Naive thymus-derived CD8-positive, alpha-beta T cell (primary cell): ENCODE measurements around the gene TYW5. TPM values are rescaled to one million over a fixed set of nuclear protein-coding genes. Genes with fewer than 3 reads are reported as not detected.

Experiments
- ATAC-seq, 2 donors: fragments of 150-1000 bp; cut with Tn5 transposase in 1 of 2; sonication (Bioruptor Pico), chemical (Tn5 transposase) in 1 of 2; 1 replicate in 1 of 2; 2 replicates in 1 of 2; pipeline ENCODE4 v1.10.0; 2021; ENCODE audit warnings: mild to moderate bottlenecking in 2 of 2, moderate library complexity in 2 of 2
- POLR2A ChIA-PET: fragments of 350-600 bp; sonication (Branson Sonifier 250); formaldehyde crosslinking; loops from one replicate; lab custom pipeline; 2021; ENCODE audit warnings: antibody characterized with exemption; lab: Charles Lee
- DNase-seq, 10 donors: peaks; one replicate each; pipeline versions ENCODE4 v3.0.0 to v3.0.0-alpha.2; 2020 to 2022
- H3K27ac Mint-ChIP-seq, 10 donors: one replicate each; pipeline ENCODE4 v1.8.0; 2020 to 2022; ENCODE audit warnings: mild to moderate bottlenecking in 10 of 10, mixed read lengths in 10 of 10, moderate library complexity in 4 of 10, inconsistent platforms in 1 of 10
- H3K27me3 Mint-ChIP-seq, 5 donors: one replicate each; pipeline ENCODE4 v1.8.0; 2021 to 2022; ENCODE audit warnings: mixed read lengths in 5 of 5
- H3K36me3 Mint-ChIP-seq, 3 donors: one replicate each; pipeline ENCODE4 v1.8.0; 2020 to 2022; ENCODE audit warnings: mixed read lengths in 3 of 3, mild to moderate bottlenecking in 2 of 3, inconsistent platforms in 1 of 3
- H3K4me1 Mint-ChIP-seq, 4 donors: one replicate each; pipeline ENCODE4 v1.8.0; 2021 to 2022; ENCODE audit warnings: mixed read lengths in 4 of 4
- H3K4me3 Mint-ChIP-seq, 10 donors: one replicate each; pipeline ENCODE4 v1.8.0; 2020 to 2022; ENCODE audit warnings: mild to moderate bottlenecking in 10 of 10, mixed read lengths in 10 of 10, moderate library complexity in 6 of 10, inconsistent platforms in 1 of 10
- H3K9me3 Mint-ChIP-seq, 9 donors: one replicate each; pipeline ENCODE4 v1.8.0; 2020 to 2022; ENCODE audit warnings: mixed read lengths in 9 of 9, mild to moderate bottlenecking in 3 of 9, inconsistent platforms in 1 of 9, moderate library complexity in 1 of 9
- polyA plus RNA-seq, 3 donors: library from polyadenylated mRNA; unstranded; fragments of 300-500 nt; fragmentation: Illumina TruSeq; gene quantifications; one replicate each; pipeline ENCODE4 v1.2.3, GENCODE V29; 2021
- total RNA-seq, 8 experiments: library from RNA in 2 of 8; stranded (reverse) in 2 of 8; gene quantifications; one replicate each; pipeline ENCODE4 v1.2.3 and lab custom pipeline; 2021 to 2026

The TYW5 gene, protein sequence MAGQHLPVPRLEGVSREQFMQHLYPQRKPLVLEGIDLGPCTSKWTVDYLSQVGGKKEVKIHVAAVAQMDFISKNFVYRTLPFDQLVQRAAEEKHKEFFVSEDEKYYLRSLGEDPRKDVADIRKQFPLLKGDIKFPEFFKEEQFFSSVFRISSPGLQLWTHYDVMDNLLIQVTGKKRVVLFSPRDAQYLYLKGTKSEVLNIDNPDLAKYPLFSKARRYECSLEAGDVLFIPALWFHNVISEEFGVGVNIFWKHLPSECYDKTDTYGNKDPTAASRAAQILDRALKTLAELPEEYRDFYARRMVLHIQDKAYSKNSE
- total RNA-seq (10 to 100 TPM; 13.8 to 14.6 TPM), polyA plus RNA-seq (1 to 10 TPM; 3.5 to 4.2 (median 3.7) TPM), total RNA-seq (lab: John Stamatoyannopoulos, UW) (15.7 to 38.7 (median 29.5) reads per million in 6 experiments)

- no peaks in the 10 kb centered on the region for H3K27me3 Mint-ChIP-seq
These were observed at the start of gene TYW5, which contains the start of gene MAIP1 for GRCh38 chr2:199955339-199956061. Gene TYW5, minus strand, starts transcription at chr2:199955491. Its CDS starts 21 bp downstream, at chr2:199955470. Gene MAIP1, plus strand, starts transcription at chr2:199955582. Its CDS starts 217 bp downstream, at chr2:199955799.

GRCh38 chr2:200003444-200003843 lies 48.2 kb upstream of the TYW5 start:
- no peak for DNase-seq
- H3K27me3 Mint-ChIP-seq = peaks cover 0 to 7% (median 5%) of the 10 kb centered on the region in 5 donors
- POLR2A ChIA-PET = no interaction called here
- H3K4me3 Mint-ChIP-seq = no peak overlapping the region
- H3K4me1 Mint-ChIP-seq = no peaks in the 10 kb centered on the region
- ATAC-seq = no peak
- no peak overlapping the region for H3K27ac Mint-ChIP-seq
- H3K9me3 Mint-ChIP-seq = peaks cover 0 to 14% (median 4%) of the 10 kb centered on the region in 9 donors
- H3K36me3 Mint-ChIP-seq = peaks cover 0 to 6% (median 4%) of the 10 kb centered on the region in 3 donors

More at GRCh38 chr2:199955339-199956061, at the start of gene TYW5, which contains the start of gene MAIP1:
- DNase-seq (peak; percentile 63 to 90 (median 74)), ATAC-seq (peak; percentile 89 to 92)
- Mint-ChIP-seq H3K4me1 (peaks cover 19 to 65% (median 51%) of the 10 kb centered on the region in 4 donors), H3K36me3 (peaks cover 0 to 20% (median 8%) of the 10 kb centered on the region in 3 donors), H3K4me3 (peak within 1 kb of the TSS; percentile 95 to 99 (median 98)), H3K9me3 (no peaks in the 10 kb centered on the region), H3K27ac (peak within 1 kb of the TSS; percentile 92 to 98 (median 96))
- POLR2A ChIA-PET = interaction anchor here (0.7 to 1.2 kb wide), 2 partner anchors 45 to 571 kb away, joined by 3 read pairs; partner anchors contain the start of genes C2orf69 and SGO2

- Mint-ChIP-seq H3K9me3 (peaks cover 0 to 8% (median 2%) of the 10 kb centered on the region in 9 donors), H3K27me3 (peaks cover 0 to 10% (median 0%) of the 10 kb centered on the region in 5 donors), H3K4me3 (no peak overlapping the region), H3K36me3 (peaks cover 0 to 4% (median 0%) of the 10 kb centered on the region in 3 donors), H3K27ac (no peak overlapping the region), H3K4me1 (no peaks in the 10 kb centered on the region)
- ATAC-seq (no peak), DNase-seq (no peak)
- POLR2A ChIA-PET = no interaction called here
These were observed 45.3 kb upstream of the TYW5 start for GRCh38 chr2:200000444-200001163.

DNA sequence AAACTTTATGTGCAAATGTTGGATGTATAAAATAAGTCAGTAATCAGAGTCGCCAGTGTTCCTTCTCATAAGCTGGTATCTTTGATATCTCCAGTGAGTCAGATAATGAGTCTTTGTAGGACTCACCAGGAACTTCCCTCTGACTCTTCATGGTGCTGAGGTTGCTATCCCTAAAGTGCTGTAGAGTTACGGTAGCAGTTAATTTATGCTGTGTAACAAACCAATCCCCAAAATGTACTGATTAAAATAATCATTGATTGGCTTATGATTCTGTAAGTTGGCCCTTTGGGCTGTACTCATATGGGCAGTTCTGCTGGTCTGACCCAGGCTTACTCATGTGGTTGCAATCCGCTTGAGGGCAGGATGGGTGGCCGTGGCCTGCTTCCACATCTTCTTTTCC lies 43.9 kb upstream of the TYW5 start:
- no peak overlapping the region for H3K4me3 Mint-ChIP-seq

GRCh38 chr2:199997296-199997695 lies 42.0 kb upstream of the TYW5 start:
- ATAC-seq (no peak), DNase-seq (no peak)
- Mint-ChIP-seq H3K9me3 (peaks cover 0 to 2% (median 0%) of the 10 kb centered on the region in 9 donors), H3K27me3 (peaks cover 0 to 11% (median 0%) of the 10 kb centered on the region in 5 donors), H3K36me3 (no peaks in the 10 kb centered on the region), H3K4me3 (no peak overlapping the region), H3K4me1 (no peaks in the 10 kb centered on the region), H3K27ac (no peak overlapping the region)
- POLR2A ChIA-PET = no interaction called here

More for the DNA sequence above, 43.9 kb upstream of the TYW5 start:
- no peaks in the 10 kb centered on the region for H3K36me3 Mint-ChIP-seq
- H3K27ac Mint-ChIP-seq = no peak overlapping the region
- no peaks in the 10 kb centered on the region for H3K4me1 Mint-ChIP-seq
- peaks cover 0 to 7% (median 0%) of the 10 kb centered on the region in 5 donors for H3K27me3 Mint-ChIP-seq
- no peak for DNase-seq
- POLR2A ChIA-PET = no interaction called here
- no peak for ATAC-seq
- H3K9me3 Mint-ChIP-seq = peaks cover 0 to 2% (median 0%) of the 10 kb centered on the region in 9 donors

DNA sequence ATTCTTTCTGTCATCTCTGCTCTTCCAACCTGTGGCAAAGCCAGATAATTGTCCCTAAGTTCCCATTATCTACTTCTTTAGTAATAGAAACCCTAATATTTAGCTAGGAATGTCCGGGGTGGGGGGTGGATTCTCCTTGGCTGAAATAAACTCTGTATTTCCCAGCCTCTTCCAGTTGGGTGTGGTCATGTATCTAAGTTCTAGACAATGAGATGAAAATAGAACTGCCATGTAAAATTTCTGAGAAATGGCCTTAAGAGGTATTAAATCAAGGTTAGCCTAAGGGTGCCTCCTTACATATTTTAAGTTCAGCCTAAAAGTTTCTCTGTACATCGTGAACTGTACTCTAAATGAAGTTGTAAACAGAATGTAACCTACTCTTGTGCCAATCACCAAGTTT lies 39.6 kb upstream of the TYW5 start:
- ATAC-seq (no peak), DNase-seq (no peak)
- H3K4me3 Mint-ChIP-seq = no peak overlapping the region
- H3K9me3 Mint-ChIP-seq = peaks cover 0 to 2% (median 0%) of the 10 kb centered on the region in 9 donors
- H3K27me3 Mint-ChIP-seq = peaks cover 0 to 7% (median 0%) of the 10 kb centered on the region in 5 donors
- H3K4me1 Mint-ChIP-seq = no peaks in the 10 kb centered on the region
- POLR2A ChIA-PET = no interaction called here
- H3K27ac Mint-ChIP-seq = no peak overlapping the region
- peaks cover 0 to 2% (median 0%) of the 10 kb centered on the region in 3 donors for H3K36me3 Mint-ChIP-seq

GRCh38 chr2:199994371-199994770 lies 39.1 kb upstream of the TYW5 start:
- peaks cover 0 to 2% (median 0%) of the 10 kb centered on the region in 9 donors for H3K9me3 Mint-ChIP-seq
- no peaks in the 10 kb centered on the region for H3K4me1 Mint-ChIP-seq
- POLR2A ChIA-PET = no interaction called here
- H3K27ac Mint-ChIP-seq = no peak overlapping the region
- no peak overlapping the region for H3K4me3 Mint-ChIP-seq
- ATAC-seq (no peak), DNase-seq (no peak)
- peaks cover 0 to 2% (median 0%) of the 10 kb centered on the region in 3 donors for H3K36me3 Mint-ChIP-seq
- H3K27me3 Mint-ChIP-seq = peaks cover 0 to 7% (median 0%) of the 10 kb centered on the region in 5 donors

- ATAC-seq = no peak
- Mint-ChIP-seq H3K4me1 (no peaks in the 10 kb centered on the region), H3K27ac (no peak overlapping the region), H3K9me3 (peaks cover 0 to 2% (median 0%) of the 10 kb centered on the region in 9 donors), H3K36me3 (peaks cover 0 to 2% (median 0%) of the 10 kb centered on the region in 3 donors), H3K4me3 (no peak overlapping the region), H3K27me3 (peaks cover 0 to 7% (median 0%) of the 10 kb centered on the region in 5 donors)
- DNase-seq = no peak
- POLR2A ChIA-PET = no interaction called here
These were observed 37.0 kb upstream of the TYW5 start for GRCh38 chr2:199992296-199992695.

DNA sequence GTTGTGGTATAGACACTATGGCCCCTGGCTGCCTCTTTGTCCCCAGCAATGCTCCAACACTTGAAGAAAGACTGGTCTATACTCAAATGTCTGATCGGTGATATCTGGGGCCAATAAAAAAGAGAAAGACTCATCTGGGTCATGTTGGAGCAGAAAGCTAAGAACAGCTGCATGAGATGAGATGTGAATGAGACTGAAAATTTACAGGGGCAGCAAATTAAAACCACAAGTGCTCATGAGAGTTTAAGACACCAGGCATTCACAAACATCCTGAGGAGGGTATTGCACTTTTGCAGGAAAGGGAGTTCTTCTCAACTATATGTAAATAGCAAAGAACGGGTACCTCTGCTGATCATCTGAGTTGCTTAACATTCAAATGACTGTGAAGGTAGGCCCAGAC lies 36.4 kb upstream of the TYW5 start:
- peaks cover 0 to 2% (median 0%) of the 10 kb centered on the region in 9 donors for H3K9me3 Mint-ChIP-seq
- no peak overlapping the region for H3K27ac Mint-ChIP-seq
- ATAC-seq = no peak
- no peak overlapping the region for H3K4me3 Mint-ChIP-seq
- H3K36me3 Mint-ChIP-seq = peaks cover 0 to 2% (median 0%) of the 10 kb centered on the region in 3 donors
- peaks cover 0 to 6% (median 0%) of the 10 kb centered on the region in 5 donors for H3K27me3 Mint-ChIP-seq
- no peaks in the 10 kb centered on the region for H3K4me1 Mint-ChIP-seq
- POLR2A ChIA-PET = no interaction called here
- DNase-seq = no peak

- Mint-ChIP-seq H3K4me3 (no peak overlapping the region), H3K27me3 (peaks cover 0 to 4% (median 0%) of the 10 kb centered on the region in 5 donors), H3K4me1 (peaks cover 0 to 6% (median 4%) of the 10 kb centered on the region in 4 donors), H3K36me3 (peaks cover 0 to 2% (median 0%) of the 10 kb centered on the region in 3 donors), H3K9me3 (peaks cover 0 to 3% (median 0%) of the 10 kb centered on the region in 9 donors), H3K27ac (no peak overlapping the region)
- POLR2A ChIA-PET = no interaction called here
- DNase-seq = no peak
- ATAC-seq = no peak
These were observed 34.5 kb upstream of the TYW5 start for GRCh38 chr2:199989822-199990221.

DNA sequence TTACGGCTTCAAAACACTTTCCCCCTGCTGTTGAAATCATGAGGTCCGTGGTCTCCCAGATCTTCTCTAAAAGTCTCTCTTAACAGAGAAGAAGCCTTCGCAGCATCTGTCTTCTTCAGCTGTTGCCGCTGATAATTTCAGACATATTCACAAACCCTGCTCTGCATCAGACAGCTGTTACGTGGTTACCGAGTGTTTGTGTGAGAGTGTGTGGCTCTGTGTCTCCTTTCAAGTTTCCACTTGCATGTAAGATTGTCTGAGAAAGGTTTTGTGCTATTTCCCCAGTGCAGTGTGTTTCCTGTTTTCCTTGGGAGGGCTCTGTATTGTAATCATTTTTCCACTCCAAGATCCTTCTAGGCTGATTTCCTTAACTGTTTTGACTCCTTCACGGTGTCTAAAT lies 32.9 kb upstream of the TYW5 start:
- POLR2A ChIA-PET = no interaction called here
- Mint-ChIP-seq H3K36me3 (peaks cover 0 to 2% (median 0%) of the 10 kb centered on the region in 3 donors), H3K9me3 (peaks cover 0 to 3% (median 0%) of the 10 kb centered on the region in 9 donors), H3K4me1 (peaks cover 0 to 6% (median 4%) of the 10 kb centered on the region in 4 donors), H3K27me3 (peaks cover 0 to 4% (median 0%) of the 10 kb centered on the region in 5 donors), H3K27ac (no peak overlapping the region), H3K4me3 (no peak overlapping the region)
- peak in 1 of 2 donors; percentile 25 for ATAC-seq
- DNase-seq = no peak

GRCh38 chr2:199987586-199987985 lies 32.3 kb upstream of the TYW5 start:
- DNase-seq = no peak
- peaks cover 0 to 6% (median 4%) of the 10 kb centered on the region in 4 donors for H3K4me1 Mint-ChIP-seq
- H3K4me3 Mint-ChIP-seq = no peak overlapping the region
- peaks cover 0 to 2% (median 0%) of the 10 kb centered on the region in 3 donors for H3K36me3 Mint-ChIP-seq
- POLR2A ChIA-PET = no interaction called here
- H3K27me3 Mint-ChIP-seq = peaks cover 0 to 2% (median 0%) of the 10 kb centered on the region in 5 donors
- no peak overlapping the region for H3K27ac Mint-ChIP-seq
- no peak for ATAC-seq
- H3K9me3 Mint-ChIP-seq = peaks cover 0 to 3% (median 0%) of the 10 kb centered on the region in 9 donors
